Activated CD8-positive, alpha-beta memory T cell treated with anti-CD3 and anti-CD28 coated beads, Interleukin-2, amount 50 U/mL, for 4 hours (primary cell): ENCODE results near the gene PRRG2.

Experiments
- DNase-seq: peaks from one replicate; pipeline ENCODE4 v3.0.0-alpha.2; 2020

The PRRG2 gene

GRCh38 chr19:49590071-49590970 is 9.2 kb downstream of the PRRG2 start:
- DNase-seq: peak; percentile 93

- peak; percentile 71 for DNase-seq
Observed at GRCh38 chr19:49590971-49591730, 10.0 kb downstream of the PRRG2 start, which contains the start of gene PRR12. Gene PRR12, plus strand, starts transcription at chr19:49591182. Its CDS starts 473 bp downstream, at chr19:49591655.

GRCh38 chr19:49591731-49592485 is 10.8 kb downstream of the PRRG2 start:
- DNase-seq: peak; percentile 53

- DNase-seq: no peak
Observed at GRCh38 chr19:49592486-49593232, 11.5 kb downstream of the PRRG2 start.

- peak; percentile 91 for DNase-seq
Observed at GRCh38 chr19:49593233-49594113, 12.4 kb downstream of the PRRG2 start.

- DNase-seq: no peak
Observed at GRCh38 chr19:49594157-49594992, 13.3 kb downstream of the PRRG2 start.

GRCh38 chr19:49594993-49595818 is 14.1 kb downstream of the PRRG2 start:
- no peak for DNase-seq

- no peak for DNase-seq
Observed at GRCh38 chr19:49595819-49596404, 14.8 kb downstream of the PRRG2 start.

- DNase-seq: no peak
Observed at GRCh38 chr19:49596407-49596806, 15.3 kb downstream of the PRRG2 start.

- DNase-seq: no peak
Observed at GRCh38 chr19:49596954-49597702, 16.0 kb downstream of the PRRG2 start.

- no peak for DNase-seq
Observed at GRCh38 chr19:49597703-49597974, 16.5 kb downstream of the PRRG2 start.

GRCh38 chr19:49599378-49600295 is 18.5 kb downstream of the PRRG2 start:
- DNase-seq: no peak

GRCh38 chr19:49601482-49602038 is 20.4 kb downstream of the PRRG2 start:
- DNase-seq: no peak

GRCh38 chr19:49602806-49603205 is 21.7 kb downstream of the PRRG2 start:
- no peak for DNase-seq

- DNase-seq: no peak
Observed at GRCh38 chr19:49605605-49606004, 24.5 kb downstream of the PRRG2 start.

- no peak for DNase-seq
Observed at GRCh38 chr19:49609499-49610092, 28.5 kb downstream of the PRRG2 start.

- DNase-seq: no peak
Observed at GRCh38 chr19:49613374-49613773, 32.3 kb downstream of the PRRG2 start.
